Left hindlimb (tissue), 1 donor: ENCODE results near the gene RNFT2.

Source experiments
- DNase-seq: peaks from one replicate; pipeline ENCODE4 v3.0.0-alpha.2; 2018

The RNFT2 gene

DNA sequence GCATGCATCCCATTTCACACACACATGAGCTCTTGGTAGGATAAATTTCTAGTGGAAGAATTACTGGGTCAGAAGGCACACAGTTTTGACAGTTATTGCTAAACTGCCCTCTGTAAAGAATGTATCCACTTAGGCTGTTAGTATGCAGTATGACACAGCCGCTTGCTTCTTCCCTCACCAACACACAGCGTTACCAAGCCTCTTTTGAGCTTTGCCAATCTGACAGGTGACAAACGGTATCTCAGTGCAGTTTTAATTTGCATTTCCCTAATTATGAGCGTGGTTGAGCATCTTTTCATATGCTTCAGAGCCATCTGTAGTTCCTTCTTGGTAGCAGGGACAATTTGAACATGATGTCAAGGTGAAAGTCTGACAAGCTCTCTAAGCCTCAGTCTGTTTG is 100.2 kb downstream of the RNFT2 start:
- no peak for DNase-seq

DNA sequence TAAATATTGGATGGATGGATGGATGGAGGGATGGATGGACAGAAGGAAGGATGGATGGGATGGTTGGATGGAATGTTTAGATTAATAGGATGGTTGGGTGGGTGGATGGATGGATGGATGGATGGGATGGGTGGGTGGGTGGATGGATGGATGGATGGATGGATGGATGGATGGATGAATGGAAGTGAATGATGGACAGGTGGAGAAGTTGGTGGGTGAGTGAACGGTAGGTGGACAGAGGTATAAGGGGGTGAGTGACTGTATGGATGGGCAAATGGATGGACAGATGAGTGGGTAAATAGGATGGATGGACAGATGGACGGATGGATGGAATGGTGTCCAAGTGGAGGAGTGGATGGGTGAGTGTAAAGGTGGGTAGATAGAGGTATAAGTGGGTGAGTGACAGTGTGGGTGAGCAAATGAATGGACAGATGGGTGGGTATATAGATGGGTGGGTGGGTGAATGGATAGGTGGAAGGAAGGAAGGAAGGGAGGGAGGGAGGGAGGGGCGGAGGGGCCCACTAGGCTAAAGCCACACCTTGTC is 101.2 kb downstream of the RNFT2 start:
- DNase-seq = no peak

DNA sequence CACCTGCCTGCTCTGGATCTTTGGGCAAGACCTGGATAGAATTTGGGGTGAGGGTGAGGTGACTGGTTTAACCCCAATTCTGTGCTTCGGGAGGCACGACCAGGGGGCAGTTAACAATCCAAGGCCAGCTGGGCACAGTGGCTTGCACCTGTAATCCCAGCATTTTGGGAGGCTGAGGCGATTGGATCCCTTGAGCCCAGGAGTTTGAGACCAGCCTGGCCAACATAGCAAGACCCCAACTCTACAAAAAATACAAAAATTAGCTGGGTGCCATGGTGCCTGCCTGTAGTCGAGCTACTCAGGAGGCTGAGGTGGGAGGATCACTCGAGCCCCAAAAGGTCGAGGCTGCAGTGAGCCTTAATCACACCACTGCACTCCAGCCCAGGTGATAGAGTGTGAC is 105.0 kb downstream of the RNFT2 start:
- no peak for DNase-seq

DNA sequence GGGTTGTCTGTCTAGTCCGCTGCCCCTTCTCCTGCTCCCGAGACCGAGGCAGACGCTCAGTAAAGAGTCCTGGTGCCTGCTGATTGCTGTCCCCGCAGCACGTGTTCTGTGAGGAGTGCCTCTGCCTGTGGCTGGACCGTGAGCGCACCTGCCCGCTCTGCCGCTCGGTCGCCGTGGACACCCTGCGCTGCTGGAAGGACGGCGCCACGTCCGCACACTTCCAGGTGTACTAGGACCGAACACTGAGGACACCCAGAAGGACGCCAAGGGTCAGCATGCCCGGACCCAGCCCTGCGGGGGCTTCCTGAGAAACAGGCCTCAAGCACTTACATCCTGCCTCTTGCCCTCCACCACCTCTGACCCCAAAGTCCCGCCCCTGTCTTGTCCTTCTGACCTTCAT is 111.1 kb downstream of the RNFT2 start:
- no peak for DNase-seq

DNA sequence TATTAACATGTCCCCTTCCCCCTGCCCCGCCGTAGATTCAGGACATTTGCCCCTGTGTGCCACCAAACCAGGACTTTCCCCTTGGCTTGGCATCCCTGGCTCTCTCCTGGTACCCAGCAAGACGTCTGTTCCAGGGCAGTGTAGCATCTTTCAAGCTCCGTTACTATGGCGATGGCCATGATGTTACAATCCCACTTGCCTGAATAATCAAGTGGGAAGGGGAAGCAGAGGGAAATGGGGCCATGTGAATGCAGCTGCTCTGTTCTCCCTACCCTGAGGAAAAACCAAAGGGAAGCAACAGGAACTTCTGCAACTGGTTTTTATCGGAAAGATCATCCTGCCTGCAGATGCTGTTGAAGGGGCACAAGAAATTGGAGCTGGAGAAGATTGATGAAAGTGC is 114.2 kb downstream of the RNFT2 start:
- no peak for DNase-seq

DNA sequence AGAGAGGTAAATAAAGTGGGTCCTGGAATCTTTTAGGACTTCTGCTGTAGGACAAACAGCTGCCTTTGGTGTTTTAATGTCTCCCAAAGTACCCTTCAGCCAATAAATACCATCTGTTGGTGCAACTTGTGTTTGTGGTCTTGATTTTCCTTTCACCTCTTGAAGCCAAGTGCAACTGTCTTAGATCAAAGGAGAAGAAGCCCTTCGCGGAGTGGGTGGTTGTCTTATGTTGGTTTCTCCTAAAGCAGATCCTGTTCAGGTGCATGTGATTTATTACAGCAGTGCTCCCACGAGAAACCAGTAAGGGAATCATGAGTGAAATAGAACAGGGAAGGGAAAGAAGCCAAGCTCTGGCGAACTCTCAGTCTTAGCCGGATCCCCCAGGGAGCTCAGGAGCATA is 115.4 kb downstream of the RNFT2 start:
- no peak for DNase-seq

DNA sequence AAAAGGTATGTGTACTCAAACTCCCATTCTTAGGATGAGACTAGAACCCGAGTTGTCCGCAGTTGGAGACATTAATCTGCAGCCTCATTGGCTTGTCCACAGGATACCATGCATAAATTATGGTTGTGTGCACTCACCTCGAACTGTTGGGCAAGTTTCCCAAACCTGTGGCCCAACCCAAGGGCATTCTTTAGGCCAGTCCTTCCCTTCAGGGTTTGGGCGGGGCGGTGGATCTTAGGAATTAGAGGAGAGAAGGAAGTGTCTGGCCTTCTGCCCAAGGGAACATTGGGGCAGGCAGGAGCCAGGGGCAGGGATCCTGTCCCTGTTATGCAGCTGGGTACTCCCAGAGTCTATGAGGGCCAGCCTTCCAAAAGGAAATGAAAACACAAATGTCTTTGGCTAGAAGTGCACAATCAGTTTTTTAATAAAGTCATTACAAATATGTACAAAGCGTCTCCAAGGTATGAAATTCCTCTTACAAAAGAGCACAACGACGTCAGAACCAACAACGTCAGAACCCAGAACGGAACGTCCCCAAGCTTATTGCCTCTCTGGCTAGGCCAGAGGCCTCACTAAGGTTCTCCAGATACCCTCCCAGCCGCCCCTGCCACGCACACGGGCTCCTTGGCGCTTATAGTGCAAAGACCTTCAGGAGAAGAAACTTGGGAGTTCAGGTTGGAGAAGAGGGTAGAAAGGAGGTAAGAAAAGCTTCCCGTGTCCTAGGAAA is 117.8 kb downstream of the RNFT2 start:
- no peak for DNase-seq

DNA sequence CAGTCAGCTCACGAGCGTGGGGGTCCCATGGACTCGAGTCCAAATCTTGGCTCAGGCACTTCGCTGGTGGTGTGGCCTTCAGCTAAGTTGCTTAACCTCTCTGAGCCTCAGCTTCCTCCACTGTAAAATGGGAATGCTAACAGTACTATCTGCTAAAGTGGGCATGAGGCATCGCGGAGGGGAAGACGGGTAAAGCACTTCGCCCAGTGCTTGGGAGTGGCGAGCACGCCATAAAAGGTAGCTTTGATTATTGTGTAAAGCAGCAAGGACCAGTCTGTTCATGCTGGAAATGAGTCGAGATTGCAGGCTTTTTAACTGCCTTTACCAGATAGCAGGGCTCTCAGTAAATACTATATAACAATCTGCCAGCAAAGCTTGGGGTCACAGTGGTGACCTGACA is 118.6 kb downstream of the RNFT2 start:
- no peak for DNase-seq

DNA sequence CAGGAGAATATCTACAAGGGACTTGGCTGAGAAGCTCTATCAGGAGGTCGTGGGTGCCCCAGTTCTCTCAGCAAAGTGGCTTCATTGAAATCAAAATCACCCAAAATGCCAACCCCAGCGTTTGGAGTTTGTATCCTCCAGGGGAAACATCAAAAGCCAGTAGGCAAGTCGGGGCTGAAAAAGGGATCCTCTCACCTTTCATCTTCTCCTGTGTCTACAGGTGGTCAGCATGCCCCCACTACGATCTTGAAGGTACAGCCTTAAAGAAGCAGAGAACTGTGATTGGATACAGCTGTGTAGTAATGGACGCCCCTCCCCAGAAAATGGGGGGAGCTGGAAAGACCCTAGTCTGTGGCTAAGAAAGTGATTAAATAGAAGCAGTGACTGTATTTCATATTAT is 121.0 kb downstream of the RNFT2 start:
- DNase-seq = no peak

DNA sequence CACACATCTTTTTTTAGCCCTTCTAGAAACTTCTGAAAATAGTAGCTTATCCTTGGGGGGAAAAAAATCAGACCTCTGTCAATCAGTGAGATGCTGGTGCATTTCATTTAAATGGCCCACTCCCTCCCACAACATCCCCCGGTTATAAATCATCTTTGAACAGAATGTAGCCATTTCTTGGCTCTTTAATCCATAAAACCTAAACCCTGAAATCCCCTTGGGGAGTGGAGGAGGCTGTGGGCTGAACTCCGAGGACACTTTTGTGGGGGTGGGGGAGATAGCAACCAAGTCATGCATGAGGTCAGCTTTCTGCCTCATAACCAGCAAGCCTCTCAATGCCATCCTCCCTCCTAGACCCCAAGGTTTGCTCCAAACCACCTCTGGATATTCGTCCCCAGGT is 122.1 kb downstream of the RNFT2 start:
- no peak for DNase-seq

DNA sequence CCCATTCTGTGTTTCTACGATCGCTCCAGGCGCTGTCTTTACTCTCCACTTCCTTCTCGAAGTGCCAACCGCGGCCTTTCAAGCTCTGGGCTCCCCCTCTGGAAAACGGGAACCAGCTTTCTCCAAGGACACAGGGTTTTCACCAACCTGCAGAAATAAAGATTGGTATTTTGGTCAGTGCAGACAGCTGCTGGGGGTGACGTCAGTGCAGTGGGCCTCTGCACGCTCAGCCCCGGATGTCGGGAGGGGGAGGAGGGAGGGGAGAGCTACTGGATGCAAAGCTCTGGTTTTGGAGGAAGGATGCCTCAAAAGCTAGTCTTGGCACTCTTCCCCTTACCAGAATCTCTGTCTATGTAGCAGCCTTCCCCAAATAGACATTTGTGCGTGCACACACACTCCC is 123.2 kb downstream of the RNFT2 start:
- peak; percentile 75 for DNase-seq

DNA sequence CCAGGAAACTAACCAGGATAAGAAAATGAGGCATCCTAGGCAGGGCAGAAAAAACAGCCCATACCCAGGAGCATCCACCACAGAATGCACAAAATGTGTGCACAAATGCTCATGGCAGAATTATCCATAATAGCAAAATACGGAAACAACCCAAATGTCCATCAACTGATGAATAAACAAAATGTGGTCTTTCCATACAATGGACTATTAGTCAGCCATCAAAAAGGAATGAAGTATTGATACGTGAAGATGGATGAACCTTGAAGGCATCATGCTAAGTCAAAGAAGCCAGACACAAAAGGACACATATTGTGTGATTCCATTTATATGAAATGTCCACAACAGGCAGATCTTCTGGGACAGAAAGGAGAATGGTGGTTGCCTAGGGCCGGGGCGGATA is 124.1 kb downstream of the RNFT2 start:
- no peak for DNase-seq

DNA sequence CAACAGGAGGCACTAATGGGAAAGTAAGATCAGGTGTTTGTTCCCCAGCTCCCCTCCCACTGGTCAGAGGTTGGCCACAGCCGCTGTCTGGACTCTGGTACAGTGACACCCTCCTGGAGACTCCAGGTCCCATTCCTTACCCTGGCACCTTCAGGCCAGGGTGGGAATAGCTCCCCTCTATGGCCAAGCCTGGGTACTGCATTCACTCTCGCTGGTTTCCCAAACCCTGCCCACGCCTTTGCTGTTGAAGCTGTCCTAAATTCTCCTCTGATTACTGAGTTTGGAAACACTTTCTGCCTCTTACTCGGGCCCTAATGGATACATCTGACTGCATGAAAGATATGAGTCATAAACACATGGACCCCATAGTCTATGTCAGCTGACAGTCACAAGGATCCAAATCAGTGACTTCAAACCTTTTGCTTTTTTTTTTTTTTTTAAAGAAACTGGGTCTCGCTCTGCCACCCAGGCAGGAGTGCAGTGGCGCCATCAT is 125.2 kb downstream of the RNFT2 start:
- no peak for DNase-seq

DNA sequence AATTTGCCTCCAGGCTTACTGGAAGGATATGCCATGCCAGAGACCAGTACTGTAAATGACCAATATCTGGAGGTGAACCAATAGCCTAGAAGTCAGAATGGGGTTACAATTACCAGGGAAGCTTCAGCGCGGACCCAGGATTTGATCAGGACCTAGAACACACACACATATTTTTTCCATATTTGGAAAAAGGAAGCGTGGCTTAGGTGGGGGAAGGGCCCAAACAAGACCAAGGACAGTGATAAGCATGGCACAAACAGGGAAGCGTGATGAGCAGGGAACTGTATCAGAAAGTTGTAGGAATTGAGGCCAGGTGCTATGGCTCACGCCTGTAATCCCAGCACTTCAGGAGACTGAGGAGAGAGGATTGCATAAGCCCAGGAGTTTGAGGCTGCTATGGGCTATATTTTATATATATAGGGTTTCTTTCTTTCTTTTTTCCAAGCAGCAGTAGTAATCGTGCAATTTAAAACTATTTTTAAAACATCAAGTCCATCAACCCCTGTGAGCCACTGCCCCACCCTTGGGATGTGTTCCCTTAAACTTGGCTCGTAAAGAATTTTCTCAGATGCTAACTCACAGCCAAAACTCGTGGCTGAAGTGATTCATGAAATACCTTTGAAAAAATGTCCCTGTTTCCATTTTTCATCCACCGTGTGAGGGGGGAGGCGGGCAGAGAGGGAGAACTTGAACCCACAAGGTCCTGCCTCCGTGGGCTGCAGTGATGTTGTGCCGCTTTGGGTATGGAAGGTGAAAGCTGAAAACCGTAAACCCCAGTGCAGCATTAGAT is 126.5 kb downstream of the RNFT2 start:
- no peak for DNase-seq

DNA sequence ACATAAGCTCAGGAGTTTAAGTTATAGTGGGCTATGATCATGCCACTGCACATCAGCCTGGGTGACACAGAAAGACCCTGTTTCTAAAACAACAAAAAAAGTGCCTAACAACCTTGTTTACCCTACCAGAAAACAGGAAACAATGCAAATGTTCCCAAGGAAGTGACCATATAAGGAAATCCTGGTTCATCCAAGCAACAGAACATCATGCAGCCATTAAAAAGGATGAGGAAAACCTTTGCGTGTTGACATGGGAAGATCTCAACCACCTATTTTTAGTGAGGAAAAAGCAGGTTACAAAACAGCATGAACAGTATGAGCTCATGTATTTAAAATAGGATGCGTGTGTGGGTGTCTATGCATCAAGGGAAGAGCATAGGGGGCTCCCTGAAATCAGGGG is 129.4 kb downstream of the RNFT2 start:
- no peak for DNase-seq

DNA sequence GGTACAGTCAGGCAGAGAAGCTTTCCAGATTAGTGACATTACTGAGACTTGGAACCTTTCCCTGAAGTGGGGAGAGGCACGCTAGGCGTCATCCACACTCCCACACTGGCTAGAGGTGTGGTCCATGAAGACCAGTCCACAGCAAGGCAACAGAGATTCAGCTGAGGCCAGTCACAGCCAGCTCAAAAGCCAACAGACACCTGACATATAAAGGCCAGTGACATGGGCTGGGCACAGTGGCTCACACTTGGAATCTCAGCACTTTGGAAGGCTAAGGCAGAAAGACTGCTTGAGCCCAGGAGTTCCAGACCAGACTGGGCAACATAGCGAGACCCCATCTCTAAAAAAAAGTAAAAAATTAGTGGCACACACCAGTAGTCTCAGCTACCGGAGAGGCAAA is 132.2 kb downstream of the RNFT2 start:
- DNase-seq = no peak

DNA sequence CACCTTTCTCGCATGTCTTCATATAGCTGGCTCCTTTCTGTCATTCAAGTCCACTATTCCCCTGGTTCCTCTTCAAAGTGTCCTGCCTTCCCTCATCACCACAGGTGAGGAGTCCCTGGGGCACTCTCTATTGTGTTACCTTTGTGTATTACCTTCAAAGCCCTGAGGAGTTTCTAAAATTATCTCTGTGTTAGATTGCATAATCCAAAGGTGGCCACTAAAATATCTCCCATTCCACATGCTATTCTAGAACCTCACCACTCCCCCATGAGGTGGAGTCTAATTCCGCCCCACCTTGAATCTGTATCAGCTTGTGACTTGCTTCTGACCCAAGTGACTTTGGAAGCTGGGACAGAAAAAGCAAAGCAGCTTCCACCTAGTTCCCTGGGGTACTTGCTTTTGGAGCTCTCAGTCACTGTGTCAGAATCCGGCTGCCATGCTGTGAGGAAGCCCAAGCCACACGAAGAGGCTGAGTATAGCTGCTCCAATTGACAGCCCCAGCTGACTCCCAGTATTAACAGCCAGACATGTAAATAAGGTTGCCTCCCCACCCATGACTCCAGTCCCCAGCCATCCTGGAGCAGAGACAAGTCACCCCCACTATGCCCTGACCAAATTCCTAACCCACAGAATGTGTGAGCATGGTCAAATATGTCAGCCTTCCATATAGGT is 136.3 kb downstream of the RNFT2 start:
- DNase-seq = no peak

DNA sequence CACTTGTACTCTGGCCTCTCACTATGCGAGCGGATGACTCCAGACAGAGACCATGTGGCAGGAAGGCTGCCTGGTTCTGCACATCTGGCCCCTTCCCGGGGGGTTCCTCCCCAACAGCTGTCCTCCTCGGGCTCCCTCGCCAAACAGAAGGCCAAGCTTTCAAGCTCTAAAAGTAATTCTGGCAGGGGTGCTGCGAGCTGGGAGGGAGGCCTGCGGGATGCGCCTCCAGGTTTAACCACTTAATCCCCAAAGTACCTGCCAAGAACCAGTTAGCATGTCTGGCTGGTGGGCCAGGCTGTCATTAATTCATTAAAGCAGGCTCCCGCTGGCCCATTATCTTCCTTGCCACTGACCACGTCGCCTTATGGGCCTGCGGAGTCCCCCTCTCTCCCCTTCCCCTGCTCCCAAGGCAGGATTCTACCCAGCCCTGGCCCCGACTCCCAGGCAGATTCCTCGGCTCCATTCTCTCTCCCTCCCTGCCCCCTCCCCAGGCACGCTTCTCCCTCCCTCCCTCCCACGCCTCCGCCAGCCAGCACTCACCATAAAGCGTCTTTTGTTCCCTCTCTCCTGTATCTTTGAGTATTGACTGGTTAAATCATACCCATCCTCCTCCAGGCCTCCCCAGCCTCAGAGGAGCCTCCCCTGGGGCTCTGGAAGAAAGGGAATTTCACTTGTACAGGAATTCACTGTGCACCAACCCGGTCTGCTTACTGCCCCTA is 138.2 kb downstream of the RNFT2 start:
- peak; percentile 67 for DNase-seq

DNA sequence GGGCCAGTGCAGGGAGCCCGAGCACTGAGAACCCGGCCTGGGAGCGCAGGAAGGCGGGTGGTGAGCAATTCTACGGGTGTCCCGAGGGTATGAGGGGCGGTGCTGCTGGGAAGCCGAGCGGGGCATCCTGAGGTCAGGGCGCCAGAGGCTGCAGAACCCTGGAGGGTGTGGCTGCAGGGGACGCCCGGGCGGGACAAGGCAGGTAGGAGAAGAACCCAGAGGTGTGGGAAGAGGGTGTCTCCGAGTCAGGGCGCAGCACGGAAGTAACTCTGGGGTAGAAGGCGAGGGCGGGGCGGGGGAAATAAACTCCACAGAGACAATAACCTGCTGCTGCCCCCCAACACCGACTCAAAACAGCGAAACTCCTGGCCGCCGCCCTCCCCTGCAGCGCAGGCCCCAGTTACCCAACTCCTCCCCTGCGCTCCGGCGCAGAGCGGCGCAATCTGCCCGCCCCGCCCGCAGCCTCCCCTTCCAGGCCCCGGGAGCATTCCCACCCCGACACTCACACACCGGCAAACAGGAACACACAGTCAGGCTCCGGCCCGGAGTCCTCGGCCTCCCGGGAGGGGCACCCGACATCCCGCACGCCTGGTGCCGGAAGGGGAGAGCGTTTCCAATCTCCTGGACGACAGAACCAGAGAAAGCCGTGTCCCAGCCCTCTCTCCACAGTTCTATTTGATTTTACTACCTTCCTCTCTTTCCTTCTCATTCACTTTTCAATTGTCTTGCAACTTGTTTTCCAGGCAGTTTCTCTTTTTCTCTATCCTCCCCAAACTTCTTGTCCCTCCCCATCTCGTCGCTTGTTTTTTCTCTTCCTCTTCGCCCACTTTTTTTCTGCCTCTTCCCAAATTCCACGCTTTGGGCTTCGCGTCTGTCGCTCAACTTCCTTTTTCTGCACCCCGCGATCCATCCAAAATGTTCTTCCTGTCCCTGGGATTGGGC is 140.7 kb downstream of the RNFT2 start:
- DNase-seq = no peak

DNA sequence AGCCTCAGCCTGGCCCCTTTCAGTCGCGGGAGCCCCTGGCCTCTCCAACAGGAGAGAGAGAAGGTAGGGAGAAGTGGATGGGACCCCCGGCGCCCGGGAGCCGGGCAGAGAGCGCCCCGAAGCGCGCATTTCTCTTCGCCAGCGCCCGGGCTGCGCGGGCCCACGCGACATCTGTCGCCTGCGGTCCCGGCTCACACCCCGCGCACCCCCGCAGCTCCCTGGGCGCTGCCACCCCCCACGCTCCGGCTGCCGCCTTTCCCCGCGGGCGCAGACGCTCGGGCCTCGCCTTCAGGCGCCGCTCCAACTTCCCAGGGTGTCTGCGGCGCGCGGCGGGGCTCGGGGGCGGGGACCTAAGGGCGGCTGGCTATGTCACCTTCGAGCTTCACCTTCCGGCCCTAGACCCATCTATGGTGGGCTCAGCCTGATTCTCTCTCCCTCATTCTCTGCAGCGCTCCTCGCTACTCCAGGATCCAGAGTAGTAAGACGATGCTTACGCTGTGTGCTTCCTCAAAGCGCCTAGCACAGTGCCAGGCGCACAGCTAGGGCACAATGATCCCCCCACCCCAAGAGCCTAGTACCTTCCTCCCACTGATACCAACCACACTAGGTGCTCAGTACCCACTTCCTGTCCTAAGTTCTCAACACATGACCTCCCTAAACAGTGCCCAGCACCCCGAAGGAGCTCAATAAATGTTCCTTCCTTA is 141.5 kb downstream of the RNFT2 start:
- DNase-seq = no peak

DNA sequence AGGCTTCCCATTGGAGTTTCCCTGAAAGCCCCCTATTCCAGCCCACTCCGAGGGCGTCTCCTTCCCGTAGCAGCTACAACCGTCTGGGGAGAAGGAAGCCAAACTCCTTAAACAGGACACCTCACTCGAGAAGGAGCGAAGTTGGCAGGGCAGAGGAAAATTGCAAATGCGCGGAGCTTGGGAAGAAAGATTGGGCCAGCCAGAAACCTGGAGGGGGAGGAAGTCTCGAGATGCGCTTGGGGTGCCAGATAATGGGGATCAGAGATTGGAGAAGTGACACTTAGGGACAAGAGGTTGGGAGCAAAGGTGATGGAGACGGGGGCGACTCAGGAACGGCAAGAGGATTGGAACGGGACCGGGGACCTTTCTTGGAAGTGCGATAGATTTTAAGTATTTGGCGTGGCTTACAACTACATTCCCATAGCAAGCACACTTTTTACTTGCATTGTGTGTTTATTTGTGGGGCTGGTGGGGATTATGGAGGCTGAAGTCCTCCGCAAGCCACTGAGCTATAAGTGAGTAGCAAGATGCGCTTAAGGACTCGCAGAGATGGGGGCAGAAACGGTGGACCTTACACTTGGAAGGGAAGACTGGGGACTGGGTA is 142.2 kb downstream of the RNFT2 start:
- no peak for DNase-seq
